ENCODE measurements around the gene RYK.
"Not testable (repeated sequence)": the region's sequence is repeated elsewhere in the genome, so short reads cannot be mapped to it uniquely, and the experiment has no call there.

The RYK gene

GRCh38 chr3:134216191-134216764, 34.4 kb downstream of the RYK start:
- no peak for DNase-seq (ENCODE audit: low spot score)

GRCh38 chr3:134214239-134214638, 36.4 kb downstream of the RYK start:
- DNase-seq (ENCODE audit: low spot score), result no peak

- peak; percentile 74 for DNase-seq (ENCODE audit: low spot score)
These were observed 37.5 kb downstream of the RYK start for GRCh38 chr3:134212967-134213665.

- DNase-seq (ENCODE audit: low spot score), result no peak
These were observed 38.9 kb downstream of the RYK start for GRCh38 chr3:134211797-134212196.

GRCh38 chr3:134205451-134205850, 45.2 kb downstream of the RYK start:
- DNase-seq (ENCODE audit: low spot score), result no peak

- DNase-seq (ENCODE audit: low spot score), result peak; percentile 4
These were observed 49.2 kb downstream of the RYK start for GRCh38 chr3:134201201-134202130.

GRCh38 chr3:134199880-134200279, 50.8 kb downstream of the RYK start:
- not testable (repeated sequence) for DNase-seq (ENCODE audit: low spot score)

GRCh38 chr3:134199240-134199639, 51.4 kb downstream of the RYK start:
- no peak for DNase-seq (ENCODE audit: low spot score)

GRCh38 chr3:134198414-134198813, 52.2 kb downstream of the RYK start:
- no peak for DNase-seq (ENCODE audit: low spot score)

- peak; percentile 36 for DNase-seq (ENCODE audit: low spot score)
These were observed 52.9 kb downstream of the RYK start for GRCh38 chr3:134197681-134198261.

- no peak for DNase-seq (ENCODE audit: low spot score)
These were observed 56.4 kb downstream of the RYK start for GRCh38 chr3:134194247-134194646.

- no peak for DNase-seq (ENCODE audit: low spot score)
These were observed 60.4 kb downstream of the RYK start for GRCh38 chr3:134190250-134190649.

GRCh38 chr3:134189849-134190248, 60.8 kb downstream of the RYK start:
- no peak for DNase-seq (ENCODE audit: low spot score)

GRCh38 chr3:134186391-134186790, 64.3 kb downstream of the RYK start:
- DNase-seq (ENCODE audit: low spot score), result no peak

- no peak for DNase-seq (ENCODE audit: low spot score)
These were observed 69.9 kb downstream of the RYK start for GRCh38 chr3:134180761-134181160.

GRCh38 chr3:134179508-134179907, 71.2 kb downstream of the RYK start:
- DNase-seq (ENCODE audit: low spot score), result no peak

GRCh38 chr3:134163096-134163495, 87.6 kb downstream of the RYK start:
- DNase-seq (ENCODE audit: low spot score), result no peak

- DNase-seq (ENCODE audit: low spot score), result no peak
These were observed 88.6 kb downstream of the RYK start for GRCh38 chr3:134161898-134162615.

GRCh38 chr3:134155446-134155845, 95.2 kb downstream of the RYK start:
- DNase-seq (ENCODE audit: low spot score), result no peak

GRCh38 chr3:134153761-134154160, 96.9 kb downstream of the RYK start:
- DNase-seq (ENCODE audit: low spot score), result no peak

GRCh38 chr3:134150476-134150875, 100.2 kb downstream of the RYK start:
- DNase-seq (ENCODE audit: low spot score), result no peak

- no peak for DNase-seq (ENCODE audit: low spot score)
These were observed 101.4 kb downstream of the RYK start for GRCh38 chr3:134149286-134149685.
